ENCODE data around the gene RASA3.

RASA3 gene

GRCh38 chr13:114143806-114144605 lies 11.6 kb upstream of the RASA3 start:
- DNase-seq (ENCODE audit: extremely low read depth, low read depth): no peak
- TF ChIP-seq, protein P1, sequence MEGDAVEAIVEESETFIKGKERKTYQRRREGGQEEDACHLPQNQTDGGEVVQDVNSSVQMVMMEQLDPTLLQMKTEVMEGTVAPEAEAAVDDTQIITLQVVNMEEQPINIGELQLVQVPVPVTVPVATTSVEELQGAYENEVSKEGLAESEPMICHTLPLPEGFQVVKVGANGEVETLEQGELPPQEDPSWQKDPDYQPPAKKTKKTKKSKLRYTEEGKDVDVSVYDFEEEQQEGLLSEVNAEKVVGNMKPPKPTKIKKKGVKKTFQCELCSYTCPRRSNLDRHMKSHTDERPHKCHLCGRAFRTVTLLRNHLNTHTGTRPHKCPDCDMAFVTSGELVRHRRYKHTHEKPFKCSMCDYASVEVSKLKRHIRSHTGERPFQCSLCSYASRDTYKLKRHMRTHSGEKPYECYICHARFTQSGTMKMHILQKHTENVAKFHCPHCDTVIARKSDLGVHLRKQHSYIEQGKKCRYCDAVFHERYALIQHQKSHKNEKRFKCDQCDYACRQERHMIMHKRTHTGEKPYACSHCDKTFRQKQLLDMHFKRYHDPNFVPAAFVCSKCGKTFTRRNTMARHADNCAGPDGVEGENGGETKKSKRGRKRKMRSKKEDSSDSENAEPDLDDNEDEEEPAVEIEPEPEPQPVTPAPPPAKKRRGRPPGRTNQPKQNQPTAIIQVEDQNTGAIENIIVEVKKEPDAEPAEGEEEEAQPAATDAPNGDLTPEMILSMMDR (IDR thresholded peaks at IDR 0.05; ENCODE audit: low read depth, low read length): no peak

DNA sequence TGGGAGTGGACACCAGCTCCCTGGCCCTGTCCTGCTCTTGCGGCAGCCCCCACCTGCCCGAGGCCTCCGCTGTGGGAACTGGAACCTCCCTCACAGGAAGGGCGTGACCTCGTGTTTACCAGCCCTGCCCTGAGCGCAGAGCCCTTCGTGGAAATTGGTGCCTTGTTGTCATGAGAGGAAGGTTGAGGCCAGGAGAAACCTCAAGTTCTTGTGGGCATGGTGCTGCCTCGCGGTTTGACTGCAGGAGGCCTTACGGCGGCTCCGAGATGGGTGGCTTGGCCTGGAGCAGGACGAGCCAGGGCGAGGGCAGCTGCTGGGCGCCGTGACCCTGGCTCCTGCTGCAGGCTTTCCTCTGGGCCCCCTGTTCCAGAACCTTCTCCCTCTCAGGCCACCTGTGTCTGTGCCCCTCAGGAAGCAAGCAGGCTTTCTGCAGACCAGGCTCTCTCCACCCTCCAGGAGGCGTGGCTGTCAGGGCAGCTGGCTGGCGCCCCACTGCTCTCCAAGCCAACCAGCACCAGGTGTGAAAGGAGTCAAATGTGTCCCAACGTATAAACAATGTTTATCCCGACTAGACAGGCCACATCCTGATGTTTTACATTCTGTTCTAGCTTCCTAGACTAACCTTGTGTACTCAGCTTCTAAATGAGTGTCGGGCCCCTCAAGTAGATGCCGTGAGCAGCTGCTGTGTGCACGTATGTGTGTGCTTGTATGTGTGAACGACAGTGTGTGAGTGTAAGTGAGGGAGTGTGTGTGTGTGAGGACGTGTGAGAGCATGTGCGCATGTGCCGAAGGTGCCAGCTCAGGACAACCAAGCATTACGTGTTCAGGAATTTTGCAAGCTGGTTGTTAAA lies 10.4 kb upstream of the RASA3 start:
- DNase-seq (ENCODE audit: extremely low read depth, low read depth): no peak
- TF ChIP-seq, protein P1 (IDR thresholded peaks at IDR 0.05; ENCODE audit: low read depth, low read length): no peak

- no peak for DNase-seq (ENCODE audit: extremely low read depth, low read depth)
- TF ChIP-seq, protein P1 (IDR thresholded peaks at IDR 0.05; ENCODE audit: low read depth, low read length): no peak
Observed at GRCh38 chr13:114142137-114142550, 9.7 kb upstream of the RASA3 start.

DNA sequence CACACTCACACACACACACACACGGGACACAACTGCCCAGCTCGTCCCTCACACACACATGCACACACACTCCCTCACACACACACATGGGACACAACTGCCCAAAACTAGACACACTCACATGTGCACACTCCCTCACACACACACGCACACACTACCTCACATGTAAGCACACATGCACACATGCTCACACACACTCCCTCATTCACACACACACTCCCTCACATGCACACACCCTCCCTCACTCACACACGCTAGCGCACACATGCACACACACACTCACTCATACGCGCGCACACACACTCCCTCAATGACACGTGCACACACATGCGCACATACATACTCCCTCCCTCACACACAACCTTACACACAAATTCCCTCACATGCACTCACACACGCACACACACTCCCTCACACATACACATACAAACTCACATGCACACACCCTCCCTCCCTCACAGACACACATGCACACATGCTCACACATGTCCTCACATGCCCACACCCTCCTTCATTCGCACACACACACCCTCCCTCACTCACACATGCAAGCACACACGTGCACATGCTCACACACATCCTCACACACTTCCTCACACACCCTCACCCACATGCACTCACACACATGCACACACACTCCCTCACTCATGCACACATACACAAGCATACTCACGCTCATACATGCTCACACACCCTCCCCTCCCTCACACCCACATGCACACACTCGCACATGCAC lies 9.0 kb upstream of the RASA3 start:
- TF ChIP-seq, protein P1 (IDR thresholded peaks at IDR 0.05; ENCODE audit: low read depth, low read length): no peak
- DNase-seq (ENCODE audit: extremely low read depth, low read depth): no peak

DNA sequence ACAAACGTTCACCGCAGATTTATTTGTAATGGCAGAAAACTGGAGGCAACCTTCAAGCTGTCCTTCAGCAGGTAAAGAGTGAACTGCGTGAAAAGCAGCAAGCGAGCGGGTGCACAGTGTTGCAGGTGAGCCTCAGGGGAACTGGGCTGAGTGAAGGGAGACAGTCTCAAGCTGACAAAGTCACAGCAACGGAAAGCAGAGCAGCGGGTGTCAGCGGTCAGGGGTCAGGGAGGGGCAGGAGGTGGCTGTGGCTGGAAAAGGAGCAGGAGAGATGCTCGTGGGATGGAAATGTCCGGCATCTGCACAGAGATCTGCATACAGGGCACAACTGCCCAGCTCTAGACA lies 8.5 kb upstream of the RASA3 start:
- TF ChIP-seq, protein P1 (IDR thresholded peaks at IDR 0.05; ENCODE audit: low read depth, low read length): no peak
- DNase-seq (ENCODE audit: extremely low read depth, low read depth): no peak

DNA sequence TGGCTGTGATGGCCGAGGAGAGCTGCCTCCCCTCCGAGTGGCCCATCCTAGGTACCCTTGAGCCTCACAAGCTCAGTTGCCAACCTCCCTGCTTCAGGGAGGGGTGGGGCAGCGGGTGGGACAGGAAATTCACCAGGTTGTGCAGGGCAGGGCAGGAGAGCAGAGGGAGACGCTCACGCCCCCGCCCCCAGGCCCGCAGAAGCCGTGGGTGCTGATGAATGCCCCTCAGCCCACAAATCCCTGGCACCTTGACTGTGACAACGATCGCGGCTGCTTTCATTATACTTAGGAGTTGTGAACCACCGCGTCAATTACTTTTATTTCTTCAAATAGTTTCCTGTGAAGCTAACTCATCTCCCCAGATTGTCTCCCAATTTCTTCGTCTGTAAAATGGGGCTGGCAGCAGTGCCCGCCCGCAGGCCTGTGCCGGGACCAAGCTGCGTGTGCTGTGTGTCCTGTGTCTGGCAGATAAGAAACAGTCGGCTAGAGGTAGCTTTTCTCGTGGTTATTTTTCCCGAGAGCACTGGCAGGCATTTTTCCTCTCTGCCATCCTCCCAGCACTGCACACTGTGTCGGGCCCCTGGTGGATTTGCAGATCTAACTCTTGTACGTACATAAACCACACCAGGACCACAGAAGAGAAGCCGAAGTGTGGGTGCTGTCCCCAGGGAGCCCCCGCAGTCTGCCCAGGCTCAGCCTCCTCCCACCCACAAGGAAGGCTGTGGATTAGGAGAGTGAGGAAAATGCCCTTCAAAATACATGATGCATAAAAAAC lies 7.9 kb upstream of the RASA3 start:
- DNase-seq (ENCODE audit: extremely low read depth, low read depth): no peak
- TF ChIP-seq, protein P1 (IDR thresholded peaks at IDR 0.05; ENCODE audit: low read depth, low read length): no peak

Data from AG09319 (cell line).